Neural cell (in vitro differentiated cells): ENCODE measurements around the gene TBC1D24. TPM values are rescaled to one million over a fixed set of nuclear protein-coding genes. Genes with fewer than 3 reads are reported as not detected.

Experiments
- H2AFZ ChIP-seq: fragments of 200-600, 300-800 bp; sonication (generic), shearing (Covaris generic); 2 replicates; pipeline ENCODE4 v1.6.0; 2014; ENCODE audit warnings: low read depth, mild to moderate bottlenecking, antibody characterized with exemption, low read length, moderate library complexity
- H3F3A ChIP-seq: fragments of 200-600 bp; shearing (Covaris generic); 2 replicates; pipeline ENCODE4 v1.6.1; 2016; ENCODE audit warnings: mild to moderate bottlenecking, moderate library complexity, mixed read lengths, antibody characterized with exemption, low read length; ENCODE audit not compliant: insufficient read depth, poor library complexity, severe bottlenecking
- H3K27ac ChIP-seq: fragments of 200-600, 300-800 bp; sonication (generic), shearing (Covaris generic); 2 replicates; pipeline ENCODE4 v1.5.1; 2014; ENCODE audit warnings: mild to moderate bottlenecking, low read length, moderate library complexity
- H3K27me3 ChIP-seq: fragments of 300-800, 200-600 bp; sonication (generic), shearing (Covaris generic); 2 replicates; pipeline ENCODE4 v1.6.0; 2014; ENCODE audit warnings: mild to moderate bottlenecking, low read depth, low read length, moderate library complexity; ENCODE audit not compliant: insufficient read depth
- H3K36me3 ChIP-seq: fragments of 300-800, 200-600 bp; sonication (generic), shearing (Covaris generic); 2 replicates; pipeline ENCODE4 v1.5.1; 2014; ENCODE audit warnings: mild to moderate bottlenecking, antibody characterized with exemption, low read length, moderate library complexity; ENCODE audit not compliant: insufficient read depth
- H3K4me2 ChIP-seq: fragments of 300-800, 200-600 bp; sonication (generic), shearing (Covaris generic); 2 replicates; pipeline ENCODE4 v1.6.0; 2014; ENCODE audit warnings: mild to moderate bottlenecking, low read length
- H3K4me3 ChIP-seq: fragments of 300-800, 200-600 bp; sonication (generic), shearing (Covaris generic); 2 replicates; pipeline ENCODE4 v1.5.1; 2014; ENCODE audit warnings: mild to moderate bottlenecking, low read length, moderate library complexity
- H3K79me2 ChIP-seq: fragments of 200-600 bp; shearing (Covaris generic); replicated peaks from 2 replicates; pipeline ENCODE4 v1.6.0; 2014; ENCODE audit warnings: mild to moderate bottlenecking, low read length, moderate library complexity; ENCODE audit not compliant: insufficient read depth
- H3K9ac ChIP-seq: fragments of 300-800, 200-600 bp; sonication (generic), shearing (Covaris generic); 2 replicates; pipeline ENCODE4 v1.6.1; 2016; ENCODE audit warnings: mild to moderate bottlenecking, low read length, mixed read lengths
- H3K9me2 ChIP-seq: fragments of 200-600 bp; shearing (Covaris generic); 2 replicates; pipeline ENCODE4 v1.6.1; 2016; ENCODE audit warnings: mild to moderate bottlenecking, low read length, mixed read lengths; ENCODE audit not compliant: insufficient read depth
- H3K9me3 ChIP-seq: fragments of 200-600, 300-800 bp; sonication (generic), shearing (Covaris generic); 2 replicates; pipeline ENCODE4 v1.6.1; 2016; ENCODE audit warnings: mild to moderate bottlenecking, mixed run types, low read length, moderate library complexity, mixed read lengths
- H4K20me1 ChIP-seq: fragments of 200-600 bp; shearing (Covaris generic); 2 replicates; pipeline ENCODE4 v1.6.1; 2016; ENCODE audit warnings: mild to moderate bottlenecking, mixed run types; ENCODE audit not compliant: insufficient read depth
- EP300 ChIP-seq: fragments of 450-650 bp; conservative IDR thresholded peaks from 2 replicates; pipeline ENCODE4 v1.6.1; 2014; ENCODE audit warnings: antibody characterized with exemption, mild to moderate bottlenecking, moderate library complexity; ENCODE audit not compliant: poor library complexity, severe bottlenecking
- EZH2 ChIP-seq: fragments of 200-600, 300-800 bp; shearing (Covaris generic), sonication (generic); IDR thresholded peaks from 2 replicates; pipeline ENCODE4 v1.6.1; 2014; ENCODE audit warnings: antibody characterized with exemption, low read length, borderline replicate concordance, mild to moderate bottlenecking; ENCODE audit not compliant: insufficient read depth, poor library complexity, severe bottlenecking
- MXI1 ChIP-seq: fragments of 450-650 bp; conservative IDR thresholded peaks from 2 replicates; pipeline ENCODE4 v1.6.1; 2014; ENCODE audit warnings: antibody characterized with exemption, mild to moderate bottlenecking; ENCODE audit not compliant: poor library complexity, severe bottlenecking
- POLR2AphosphoS5 ChIP-seq: IDR thresholded peaks from 2 replicates; pipeline ENCODE4 v1.6.1; 2012
- RAD21 ChIP-seq: fragments of 450-650 bp; conservative IDR thresholded peaks from 2 replicates; pipeline ENCODE4 v1.6.1; 2014; ENCODE audit warnings: antibody characterized with exemption, mild to moderate bottlenecking, moderate library complexity
- REST ChIP-seq: IDR thresholded peaks from 2 replicates; pipeline ENCODE4 v1.6.1; 2012; ENCODE audit warnings: borderline replicate concordance
- SMC3 ChIP-seq: fragments of 450-650 bp; conservative IDR thresholded peaks from 2 replicates; pipeline ENCODE4 v1.6.1; 2014; ENCODE audit warnings: antibody characterized with exemption, mild to moderate bottlenecking, moderate library complexity; ENCODE audit not compliant: poor library complexity
- polyA plus RNA-seq: library from polyadenylated mRNA; depleted of rRNA; stranded (reverse); fragments of >200 nt; gene quantifications from 2 replicates; pipeline ENCODE4 v1.2.3, GENCODE V29; 2014
- TF ChIP-seq, protein P1 (sequence below): fragments of 450-650 bp; IDR thresholded peaks from 2 replicates; pipeline ENCODE4 v1.5.1; 2014; ENCODE audit warnings: antibody characterized with exemption, mild to moderate bottlenecking, moderate library complexity; ENCODE audit not compliant: poor library complexity, severe bottlenecking

TBC1D24 gene
- polyA plus RNA-seq, 1 donor from 2014 or later, result 27.1 TPM

GRCh38 chr16:2514333-2515179, 39.6 kb downstream of the TBC1D24 start:
- peaks cover 43% of the 10 kb centered on the region for H3K79me2 ChIP-seq
- peak overlapping the region; percentile 92 for H3K4me3 ChIP-seq
- no peak for TF ChIP-seq MXI1
- no peak for TF ChIP-seq RAD21
- peak; percentile 22 for TF ChIP-seq POLR2AphosphoS5
- TF ChIP-seq SMC3, result no peak
- H3K9me2 ChIP-seq, result no peaks in the 10 kb centered on the region
- no peaks in the 10 kb centered on the region for H3K9me3 ChIP-seq
- H3K4me2 ChIP-seq, result peak overlapping the region; percentile 94
- H3K9ac ChIP-seq, result peak overlapping the region; percentile 96
- no peaks in the 10 kb centered on the region for H3K36me3 ChIP-seq
- H4K20me1 ChIP-seq, result peaks cover 39% of the 10 kb centered on the region
- no peaks in the 10 kb centered on the region for H3K27me3 ChIP-seq
- peak overlapping the region; percentile 1 for H2AFZ ChIP-seq
- peak overlapping the region; percentile 98 for H3K27ac ChIP-seq
- H3F3A ChIP-seq, result no peaks in the 10 kb centered on the region

GRCh38 chr16:2515180-2515851, 40.4 kb downstream of the TBC1D24 start:
- no peaks in the 10 kb centered on the region for H3K9me3 ChIP-seq
- no peaks in the 10 kb centered on the region for H3K9me2 ChIP-seq
- peak overlapping the region; percentile 96 for H3K9ac ChIP-seq
- H3K27me3 ChIP-seq, result no peaks in the 10 kb centered on the region
- H3K27ac ChIP-seq, result peak overlapping the region; percentile 98
- no peak overlapping the region for H2AFZ ChIP-seq
- H3K36me3 ChIP-seq, result no peaks in the 10 kb centered on the region
- TF ChIP-seq, protein P1, sequence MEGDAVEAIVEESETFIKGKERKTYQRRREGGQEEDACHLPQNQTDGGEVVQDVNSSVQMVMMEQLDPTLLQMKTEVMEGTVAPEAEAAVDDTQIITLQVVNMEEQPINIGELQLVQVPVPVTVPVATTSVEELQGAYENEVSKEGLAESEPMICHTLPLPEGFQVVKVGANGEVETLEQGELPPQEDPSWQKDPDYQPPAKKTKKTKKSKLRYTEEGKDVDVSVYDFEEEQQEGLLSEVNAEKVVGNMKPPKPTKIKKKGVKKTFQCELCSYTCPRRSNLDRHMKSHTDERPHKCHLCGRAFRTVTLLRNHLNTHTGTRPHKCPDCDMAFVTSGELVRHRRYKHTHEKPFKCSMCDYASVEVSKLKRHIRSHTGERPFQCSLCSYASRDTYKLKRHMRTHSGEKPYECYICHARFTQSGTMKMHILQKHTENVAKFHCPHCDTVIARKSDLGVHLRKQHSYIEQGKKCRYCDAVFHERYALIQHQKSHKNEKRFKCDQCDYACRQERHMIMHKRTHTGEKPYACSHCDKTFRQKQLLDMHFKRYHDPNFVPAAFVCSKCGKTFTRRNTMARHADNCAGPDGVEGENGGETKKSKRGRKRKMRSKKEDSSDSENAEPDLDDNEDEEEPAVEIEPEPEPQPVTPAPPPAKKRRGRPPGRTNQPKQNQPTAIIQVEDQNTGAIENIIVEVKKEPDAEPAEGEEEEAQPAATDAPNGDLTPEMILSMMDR, result no peak
- TF ChIP-seq REST (no peak), EZH2 (no peak), EP300 (no peak), SMC3 (no peak)
- H3K79me2 ChIP-seq, result peaks cover 43% of the 10 kb centered on the region
- peaks cover 39% of the 10 kb centered on the region for H4K20me1 ChIP-seq
- H3K4me2 ChIP-seq, result peak overlapping the region; percentile 94
- no peaks in the 10 kb centered on the region for H3F3A ChIP-seq
- H3K4me3 ChIP-seq, result peak overlapping the region; percentile 92
